Esophagus muscularis mucosa (tissue), 3 donors: ENCODE measurements around the gene PRKAG2.

Experiments used
- POLR2A ChIP-seq: fragments of 450-650 bp; IDR thresholded peaks from one replicate; pipeline ENCODE4 v1.6.1; 2017; ENCODE audit warnings: antibody characterized with exemption, moderate library complexity, mild to moderate bottlenecking, low read depth
- POLR2AphosphoS5 ChIP-seq, 2 donors: sonication (generic); formaldehyde crosslinking; IDR thresholded peaks; one replicate each; pipeline ENCODE4 v1.6.1; 2017; ENCODE audit warnings: antibody characterized with exemption in 2 of 2
- TF ChIP-seq, protein P1 (sequence below), 3 experiments: fragments of 200-600 bp in 2 of 3; fragments of 450-650 bp in 1 of 3; sonication (generic) in 2 of 3; IDR thresholded peaks; one replicate each; pipeline ENCODE4 v1.5.1; 2017 to 2019; ENCODE audit warnings: antibody characterized with exemption in 3 of 3, mild to moderate bottlenecking in 2 of 3, moderate library complexity in 1 of 3

DNA sequence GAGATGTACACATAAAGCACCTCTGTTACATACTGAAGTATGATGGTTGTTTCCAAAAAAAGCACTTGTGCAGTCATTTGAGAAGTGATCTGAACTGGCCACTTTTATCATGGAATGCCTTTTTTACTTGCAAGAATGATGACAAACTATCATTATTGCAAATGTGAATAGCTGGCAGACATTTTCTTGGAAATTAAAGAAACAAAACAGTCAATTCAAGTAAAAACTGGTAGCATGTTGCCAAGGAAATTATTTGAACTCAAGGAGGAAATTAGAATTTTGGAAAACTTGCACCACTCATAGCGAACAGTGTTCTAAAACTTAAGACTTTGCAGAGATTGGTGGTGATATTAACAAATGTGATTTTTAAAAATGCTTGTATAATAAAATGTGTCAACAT, 363.8 kb downstream of the PRKAG2 start:
- TF ChIP-seq, protein P1, sequence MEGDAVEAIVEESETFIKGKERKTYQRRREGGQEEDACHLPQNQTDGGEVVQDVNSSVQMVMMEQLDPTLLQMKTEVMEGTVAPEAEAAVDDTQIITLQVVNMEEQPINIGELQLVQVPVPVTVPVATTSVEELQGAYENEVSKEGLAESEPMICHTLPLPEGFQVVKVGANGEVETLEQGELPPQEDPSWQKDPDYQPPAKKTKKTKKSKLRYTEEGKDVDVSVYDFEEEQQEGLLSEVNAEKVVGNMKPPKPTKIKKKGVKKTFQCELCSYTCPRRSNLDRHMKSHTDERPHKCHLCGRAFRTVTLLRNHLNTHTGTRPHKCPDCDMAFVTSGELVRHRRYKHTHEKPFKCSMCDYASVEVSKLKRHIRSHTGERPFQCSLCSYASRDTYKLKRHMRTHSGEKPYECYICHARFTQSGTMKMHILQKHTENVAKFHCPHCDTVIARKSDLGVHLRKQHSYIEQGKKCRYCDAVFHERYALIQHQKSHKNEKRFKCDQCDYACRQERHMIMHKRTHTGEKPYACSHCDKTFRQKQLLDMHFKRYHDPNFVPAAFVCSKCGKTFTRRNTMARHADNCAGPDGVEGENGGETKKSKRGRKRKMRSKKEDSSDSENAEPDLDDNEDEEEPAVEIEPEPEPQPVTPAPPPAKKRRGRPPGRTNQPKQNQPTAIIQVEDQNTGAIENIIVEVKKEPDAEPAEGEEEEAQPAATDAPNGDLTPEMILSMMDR (IDR thresholded peaks at IDR 0.05), result no peak
- no peak for TF ChIP-seq POLR2AphosphoS5 (IDR thresholded peaks at IDR 0.05)
- TF ChIP-seq POLR2A, result no peak
